CD14-positive monocyte (primary cell): ENCODE data around the gene FGF19. TPM values are rescaled to one million over a fixed set of nuclear protein-coding genes. Genes with fewer than 3 reads are reported as not detected.

Experiments used
- DNase-seq, 3 donors: peaks; one replicate each; pipeline ENCODE4 v3.0.0-alpha.2; 2011 to 2022
- H2AFZ ChIP-seq: 2 replicates; pipeline ENCODE4 v1.6.0; 2012; ENCODE audit warnings: mild to moderate bottlenecking, low read depth, low read length, inconsistent platforms; ENCODE audit not compliant: insufficient read depth, poor library complexity, severe bottlenecking
- H3K27ac ChIP-seq, 2 donors: 1 replicate in 1 of 2; 2 replicates in 1 of 2; pipeline ENCODE4 v1.5.1; 2012 to 2013; ENCODE audit warnings: low read length in 2 of 2, control low read depth in 1 of 2, inconsistent platforms in 1 of 2, low read depth in 1 of 2, mild to moderate bottlenecking in 1 of 2
- H3K27me3 ChIP-seq, 2 donors: one replicate each; pipeline versions ENCODE4 v1.6.0 to v1.6.1; 2011 to 2013; ENCODE audit warnings: low read length in 2 of 2; ENCODE audit not compliant: control insufficient read depth in 2 of 2, insufficient read depth in 2 of 2
- H3K36me3 ChIP-seq, 2 donors: replicated peaks in 1 of 2; 1 replicate in 1 of 2; 2 replicates in 1 of 2; pipeline versions ENCODE4 v1.5.1 to v1.6.1; 2012 to 2013; ENCODE audit warnings: low read length in 2 of 2, control low read depth in 1 of 2, inconsistent platforms in 1 of 2, mild to moderate bottlenecking in 1 of 2; ENCODE audit not compliant: insufficient read depth in 2 of 2, control insufficient read depth in 1 of 2
- H3K4me1 ChIP-seq, 2 donors: 1 replicate in 1 of 2; 2 replicates in 1 of 2; pipeline versions ENCODE4 v1.5.1 to v1.6.1; 2012 to 2013; ENCODE audit warnings: low read length in 2 of 2, control low read depth in 1 of 2, inconsistent platforms in 1 of 2, mild to moderate bottlenecking in 1 of 2, moderate library complexity in 1 of 2; ENCODE audit not compliant: insufficient read depth in 2 of 2, control insufficient read depth in 1 of 2
- H3K4me2 ChIP-seq: replicated peaks from 2 replicates; pipeline ENCODE3; 2012; ENCODE audit warnings: low read length, moderate library complexity, mild to moderate bottlenecking; ENCODE audit not compliant: poor library complexity, severe bottlenecking; ENCODE audit errors: extremely low read depth
- H3K4me3 ChIP-seq, 3 experiments: fragments of 200-600 bp in 1 of 3; sonication (generic) in 1 of 3; replicated peaks in 1 of 3; 1 replicate in 2 of 3; 2 replicates in 1 of 3; pipeline ENCODE4 v1.5.1; 2011 to 2013; ENCODE audit warnings: low read length in 3 of 3, mild to moderate bottlenecking in 3 of 3, control low read depth in 2 of 3, low read depth in 2 of 3, inconsistent platforms in 1 of 3, moderate library complexity in 1 of 3
- H3K79me2 ChIP-seq: 2 replicates; pipeline ENCODE4 v1.6.0; 2012; ENCODE audit warnings: mild to moderate bottlenecking, control low read depth, inconsistent platforms, low read length, moderate library complexity; ENCODE audit not compliant: insufficient read depth
- H3K9ac ChIP-seq: 2 replicates; pipeline ENCODE4 v1.6.0; 2017; ENCODE audit warnings: low read length, mild to moderate bottlenecking; ENCODE audit not compliant: insufficient read depth, poor library complexity, severe bottlenecking
- H3K9me3 ChIP-seq, 2 donors: replicated peaks in 1 of 2; 1 replicate in 1 of 2; 2 replicates in 1 of 2; pipeline versions ENCODE4 v1.5.1 to v1.6.1; 2012 to 2013; ENCODE audit warnings: low read length in 2 of 2, control low read depth in 1 of 2; ENCODE audit not compliant: control insufficient read depth in 1 of 2, insufficient read depth in 1 of 2
- H4K20me1 ChIP-seq: 2 replicates; pipeline ENCODE4 v1.6.0; 2012; ENCODE audit warnings: mild to moderate bottlenecking, low read length, control low read depth, moderate library complexity; ENCODE audit not compliant: insufficient read depth
- H3K27ac Mint-ChIP-seq, 7 donors: one replicate each; pipeline ENCODE4 v1.8.0; 2020; ENCODE audit warnings: mild to moderate bottlenecking in 7 of 7, mixed read lengths in 7 of 7, moderate library complexity in 6 of 7, inconsistent platforms in 2 of 7
- H3K27me3 Mint-ChIP-seq, 3 donors: one replicate each; pipeline ENCODE4 v1.8.0; 2021 to 2022; ENCODE audit warnings: low read depth in 3 of 3, mild to moderate bottlenecking in 3 of 3, mixed read lengths in 3 of 3, moderate library complexity in 3 of 3, inconsistent platforms in 1 of 3
- H3K36me3 Mint-ChIP-seq, 2 donors: one replicate each; pipeline ENCODE4 v1.8.0; 2020; ENCODE audit warnings: mixed read lengths in 2 of 2, inconsistent platforms in 1 of 2, mild to moderate bottlenecking in 1 of 2
- H3K4me1 Mint-ChIP-seq: one replicate; pipeline ENCODE4 v1.8.0; 2020; ENCODE audit warnings: mild to moderate bottlenecking, mixed read lengths
- H3K4me3 Mint-ChIP-seq, 2 donors: one replicate each; pipeline ENCODE4 v1.8.0; 2020; ENCODE audit warnings: mild to moderate bottlenecking in 2 of 2, mixed read lengths in 2 of 2, moderate library complexity in 1 of 2
- H3K9me3 Mint-ChIP-seq, 7 donors: one replicate each; pipeline ENCODE4 v1.8.0; 2020 to 2022; ENCODE audit warnings: mixed read lengths in 7 of 7, mild to moderate bottlenecking in 6 of 7, moderate library complexity in 6 of 7, inconsistent platforms in 2 of 7
- CTCF ChIP-seq: fragments of 200-600 bp; IDR thresholded peaks from one replicate; pipeline ENCODE4 v1.8.0; 2022; ENCODE audit warnings: antibody characterized with exemption, mild to moderate bottlenecking
- whole genome bisulfite sequencing: methylation state at CpG from one replicate; pipeline ENCODE4 v1.1.5; 2013; ENCODE audit warnings: missing lambda C conversion rate; ENCODE audit not compliant: insufficient coverage; 5-methylcytosine and 5-hydroxymethylcytosine counted together
- intact Hi-C, 2 donors: fragments of 100-400 bp; cut with micrococcal nuclease; formaldehyde crosslinking; loops; one replicate each; pipeline versions ENCODE4 v1.15.0 to v1.15.1; 2023
- polyA plus RNA-seq, 3 donors: library from polyadenylated mRNA; depleted of rRNA in 1 of 3; unstranded in 2 of 3; stranded (reverse) in 1 of 3; fragments of 300-500 nt in 2 of 3; fragments of >200 nt in 1 of 3; fragmentation: Illumina TruSeq in 2 of 3; gene quantifications; 1 replicate in 2 of 3; 2 replicates in 1 of 3; pipeline ENCODE4 v1.2.3, GENCODE V29; 2012 to 2021

The FGF19 gene
- polyA plus RNA-seq, 3 donors = not detected

GRCh38 chr11:69705901-69706787, 2.3 kb upstream of the FGF19 start:
- Histone ChIP-seq H3K27ac (no peak overlapping the region), H3K4me1 (no peaks in the 10 kb centered on the region), H3K27me3 (peaks cover 37 to 63% of the 10 kb centered on the region in 2 donors), H3K36me3 (no peaks in the 10 kb centered on the region), H3K79me2 (no peaks in the 10 kb centered on the region), H4K20me1 (no peaks in the 10 kb centered on the region), H3K9me3 (peaks cover 0 to 5% of the 10 kb centered on the region in 2 donors), H3K9ac (no peak overlapping the region), H3K4me3 (no peak overlapping the region), H2AFZ (no peak overlapping the region), H3K4me2 (no peak overlapping the region)
- 43% methylated on average over 16 of the region's 20 CpGs for WGBS
- Mint-ChIP-seq H3K9me3 (peaks cover 0 to 4% (median 2%) of the 10 kb centered on the region in 7 donors), H3K27ac (no peak overlapping the region), H3K4me1 (peaks cover 3% of the 10 kb centered on the region), H3K4me3 (peak overlapping the region in 1 of 2 donors; percentile 76), H3K27me3 (peaks cover 57 to 68% (median 59%) of the 10 kb centered on the region in 3 donors), H3K36me3 (no peaks in the 10 kb centered on the region)
- TF ChIP-seq CTCF = no peak
- DNase-seq = no peak
- intact Hi-C loops = no loop called here

- Mint-ChIP-seq H3K9me3 (peaks cover 0 to 4% (median 3%) of the 10 kb centered on the region in 7 donors), H3K4me1 (peaks cover 3% of the 10 kb centered on the region), H3K36me3 (no peaks in the 10 kb centered on the region), H3K4me3 (peak overlapping the region; percentile 51 to 76), H3K27me3 (peaks cover 61 to 75% (median 64%) of the 10 kb centered on the region in 3 donors), H3K27ac (no peak overlapping the region)
- peaks cover 45 to 71% of the 10 kb centered on the region in 2 donors for H3K27me3 ChIP-seq
- 11% methylated on average over 4 of the region's 18 CpGs for WGBS
- no peaks in the 10 kb centered on the region for H3K4me1 ChIP-seq
- no peak overlapping the region for H3K9ac ChIP-seq
- no peak overlapping the region for H3K27ac ChIP-seq
- no peak overlapping the region for H3K4me3 ChIP-seq
- H3K9me3 ChIP-seq = peaks cover 0 to 5% of the 10 kb centered on the region in 2 donors
- no peak for TF ChIP-seq CTCF
- no peaks in the 10 kb centered on the region for H3K79me2 ChIP-seq
- intact Hi-C loops = no loop called here
- DNase-seq = no peak
- no peaks in the 10 kb centered on the region for H4K20me1 ChIP-seq
- H3K36me3 ChIP-seq = no peaks in the 10 kb centered on the region
- no peak overlapping the region for H2AFZ ChIP-seq
- H3K4me2 ChIP-seq = no peak overlapping the region
Measured at GRCh38 chr11:69705351-69705811, 1.6 kb upstream of the FGF19 start.
